GM23338 (cell line): ENCODE data around the gene RAB7B. TPM values are rescaled to one million over a fixed set of nuclear protein-coding genes. Genes with fewer than 3 reads are reported as not detected.

ENCODE experiments used
- ATAC-seq: fragments of 200-7000 bp; cut with Tn5 transposase; 3 replicates; pipeline ENCODE4 v1.9.1; 2020
- DNase-seq: peaks from one replicate; pipeline ENCODE4 v3.0.0-alpha.2; 2015; ENCODE audit warnings: low spot score
- H2AFZ ChIP-seq: fragments of 200-600 bp; sonication (generic); 2 replicates; pipeline ENCODE4 v1.8.0; 2016; ENCODE audit warnings: antibody characterized with exemption, mild to moderate bottlenecking, moderate library complexity
- H3F3A ChIP-seq: fragments of 200-600 bp; sonication (generic); replicated peaks from 2 replicates; pipeline ENCODE4 v1.8.0; 2017; ENCODE audit warnings: antibody characterized with exemption, mixed run types, low read depth
- H3K27ac ChIP-seq: fragments of 200-600 bp; sonication (generic); 2 replicates; pipeline ENCODE4 v1.6.1; 2016; ENCODE audit warnings: low read depth
- H3K27me3 ChIP-seq: fragments of 200-600 bp; sonication (generic); 2 replicates; pipeline ENCODE4 v1.8.0; 2016; ENCODE audit warnings: mild to moderate bottlenecking, mixed run types, moderate library complexity; ENCODE audit not compliant: insufficient read depth
- H3K36me3 ChIP-seq: fragments of 200-600 bp; sonication (generic); 2 replicates; pipeline ENCODE4 v1.8.0; 2016; ENCODE audit warnings: mild to moderate bottlenecking; ENCODE audit not compliant: insufficient read depth
- H3K4me1 ChIP-seq: fragments of 200-600 bp; sonication (generic); 2 replicates; pipeline ENCODE4 v1.8.0; 2016; ENCODE audit warnings: mild to moderate bottlenecking, moderate library complexity; ENCODE audit not compliant: insufficient read depth
- H3K4me2 ChIP-seq: fragments of 200-600 bp; sonication (generic); 2 replicates; pipeline ENCODE4 v1.7.1; 2017; ENCODE audit warnings: mixed run types
- H3K4me3 ChIP-seq: fragments of 200-600 bp; sonication (generic); 2 replicates; pipeline ENCODE4 v1.6.1; 2016; ENCODE audit warnings: mixed run types
- H3K79me2 ChIP-seq: fragments of 200-600 bp; sonication (generic); replicated peaks from 2 replicates; pipeline ENCODE4 v1.8.0; 2017; ENCODE audit warnings: mild to moderate bottlenecking; ENCODE audit not compliant: insufficient read depth
- H3K9me2 ChIP-seq: fragments of 200-600 bp; sonication (generic); 2 replicates; pipeline ENCODE4 v1.8.0; 2017; ENCODE audit not compliant: insufficient read depth
- H4K20me1 ChIP-seq: fragments of 200-600 bp; sonication (generic); replicated peaks from 2 replicates; pipeline ENCODE4 v1.8.0; 2017; ENCODE audit warnings: mild to moderate bottlenecking; ENCODE audit not compliant: insufficient read depth
- H3K27ac Mint-ChIP-seq: 2 replicates; pipeline ENCODE4 v1.8.0; 2020; ENCODE audit warnings: inconsistent platforms, mild to moderate bottlenecking, moderate library complexity, mixed read lengths
- H3K27me3 Mint-ChIP-seq: 3 replicates; pipeline ENCODE4 v1.8.0; 2022; ENCODE audit warnings: low read depth, mild to moderate bottlenecking, moderate library complexity, mixed read lengths, inconsistent platforms; ENCODE audit not compliant: insufficient read depth, poor library complexity
- H3K36me3 Mint-ChIP-seq: 3 replicates; pipeline ENCODE4 v1.8.0; 2021; ENCODE audit warnings: low read depth, mild to moderate bottlenecking, inconsistent platforms, moderate library complexity, mixed read lengths
- H3K4me1 Mint-ChIP-seq: 3 replicates; pipeline ENCODE4 v1.8.0; 2020; ENCODE audit warnings: mild to moderate bottlenecking, inconsistent platforms, mixed read lengths
- H3K4me3 Mint-ChIP-seq: 3 replicates; pipeline ENCODE4 v1.8.0; 2021; ENCODE audit warnings: moderate library complexity, mild to moderate bottlenecking, inconsistent platforms, mixed read lengths
- H3K9me3 Mint-ChIP-seq: 3 replicates; pipeline ENCODE4 v1.8.0; 2020; ENCODE audit warnings: moderate library complexity, mild to moderate bottlenecking, inconsistent platforms, mixed read lengths
- CREB1 ChIP-seq: fragments of 250-450 bp; sonication (Bioruptor Pico); IDR thresholded peaks from 2 replicates; pipeline ENCODE4 v1.5.0; 2020; ENCODE audit warnings: low read depth, mild to moderate bottlenecking, moderate library complexity
- EZH2 ChIP-seq: fragments of 200-600 bp; sonication (generic); IDR thresholded peaks from one replicate; pipeline ENCODE4 v1.8.0; 2017; ENCODE audit warnings: antibody characterized with exemption, mild to moderate bottlenecking, low read depth; ENCODE audit not compliant: unreplicated experiment
- EZH2phosphoT487 ChIP-seq: fragments of 200-600 bp; sonication (generic); IDR thresholded peaks from one replicate; pipeline ENCODE4 v1.8.1; 2018; ENCODE audit warnings: antibody characterized with exemption; ENCODE audit not compliant: unreplicated experiment
- JUNB ChIP-seq: IDR thresholded peaks from one replicate; pipeline ENCODE4 v1.6.1; 2016; ENCODE audit warnings: antibody characterized with exemption; ENCODE audit not compliant: unreplicated experiment
- NANOG ChIP-seq: IDR thresholded peaks from 2 replicates; pipeline ENCODE4 v1.6.1; 2016; ENCODE audit warnings: antibody characterized with exemption, borderline replicate concordance
- POLR2AphosphoS5 ChIP-seq: IDR thresholded peaks from 2 replicates; pipeline ENCODE4 v1.6.1; 2016; ENCODE audit warnings: antibody characterized with exemption, low read depth
- ZNF114 ChIP-seq: fragments of 250-450 bp; sonication (Bioruptor Pico); IDR thresholded peaks from 2 replicates; pipeline ENCODE4 v1.5.0; 2020; ENCODE audit warnings: mild to moderate bottlenecking, moderate library complexity
- polyA plus RNA-seq: library from polyadenylated mRNA; unstranded; fragments of >200 nt; fragmentation: Nextera tagmentation; extraction: Ambion mirVana; gene quantifications from 2 replicates; pipeline ENCODE4 v1.2.1, GENCODE V29; 2016
- total RNA-seq: library from RNA; depleted of rRNA; stranded (reverse); fragments of >200 nt; shearing (Covaris generic); gene quantifications from 2 replicates; pipeline ENCODE4 v1.2.3, GENCODE V29; 2014
- TF ChIP-seq, protein P1 (sequence below): fragments of 250-450 bp; sonication (Bioruptor Pico); IDR thresholded peaks from 2 replicates; pipeline ENCODE4 v1.5.0; 2020; ENCODE audit warnings: mild to moderate bottlenecking, moderate library complexity
- TF ChIP-seq, protein P2 (sequence below), 2 experiments: fragments of 200-600 bp in 1 of 2; sonication (generic) in 1 of 2; conservative IDR thresholded peaks; 2 replicates each; pipeline versions ENCODE4 v1.5.1 to v1.6.1; 2016 to 2017; ENCODE audit warnings: antibody characterized with exemption in 2 of 2, low read depth in 2 of 2, mild to moderate bottlenecking in 2 of 2, moderate library complexity in 1 of 2
- TF ChIP-seq, protein P3 (sequence below): IDR thresholded peaks from one replicate; pipeline ENCODE4 v1.6.1; 2018; ENCODE audit warnings: antibody characterized with exemption; ENCODE audit not compliant: unreplicated experiment
- TF ChIP-seq, protein P4 (sequence below): IDR thresholded peaks from 2 replicates; pipeline ENCODE4 v1.6.1; 2016; ENCODE audit warnings: antibody characterized with exemption

Gene RAB7B
- total and polyA plus RNA-seq, 2 experiments from 2014 or later: not detected

DNA sequence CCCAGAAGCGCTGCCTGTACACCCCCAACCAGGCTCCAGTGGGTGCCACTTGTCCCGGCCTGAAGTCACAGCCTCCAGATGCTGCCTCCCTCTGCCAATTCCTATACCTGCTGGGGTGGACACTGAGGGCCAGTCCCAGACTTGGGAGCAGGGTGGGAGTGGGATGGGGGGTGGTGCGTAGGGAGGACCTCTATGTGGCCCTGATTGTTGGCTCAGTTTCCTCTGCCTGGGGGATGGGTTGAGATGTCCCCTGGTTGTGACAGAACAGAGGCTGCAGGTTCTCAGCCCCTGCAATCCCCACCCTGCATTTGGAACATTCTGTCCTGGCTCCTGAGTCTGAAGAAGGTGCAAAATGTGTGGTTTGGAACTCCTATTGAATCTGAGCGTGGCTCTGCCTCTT, 27.2 kb downstream of the RAB7B start:
- no peak overlapping the region for H3K4me3 ChIP-seq
- no peaks in the 10 kb centered on the region for H3K27me3 ChIP-seq
- Mint-ChIP-seq H3K36me3 (no peaks in the 10 kb centered on the region; the same call in 2 of the 3 replicates), H3K4me1 (peaks cover 2% of the 10 kb centered on the region; the same call in 2 of the 3 replicates), H3K9me3 (peaks cover 7% of the 10 kb centered on the region; the same call in 2 of the 3 replicates), H3K27me3 (peaks cover 7% of the 10 kb centered on the region), H3K4me3 (no peak overlapping the region), H3K27ac (no peak overlapping the region)
- no peaks in the 10 kb centered on the region for H3K4me1 ChIP-seq
- H3K36me3 ChIP-seq: no peaks in the 10 kb centered on the region
- no peak for DNase-seq
- H3K27ac ChIP-seq: no peak overlapping the region
- H3K4me2 ChIP-seq: no peak overlapping the region
- TF ChIP-seq, protein P1, sequence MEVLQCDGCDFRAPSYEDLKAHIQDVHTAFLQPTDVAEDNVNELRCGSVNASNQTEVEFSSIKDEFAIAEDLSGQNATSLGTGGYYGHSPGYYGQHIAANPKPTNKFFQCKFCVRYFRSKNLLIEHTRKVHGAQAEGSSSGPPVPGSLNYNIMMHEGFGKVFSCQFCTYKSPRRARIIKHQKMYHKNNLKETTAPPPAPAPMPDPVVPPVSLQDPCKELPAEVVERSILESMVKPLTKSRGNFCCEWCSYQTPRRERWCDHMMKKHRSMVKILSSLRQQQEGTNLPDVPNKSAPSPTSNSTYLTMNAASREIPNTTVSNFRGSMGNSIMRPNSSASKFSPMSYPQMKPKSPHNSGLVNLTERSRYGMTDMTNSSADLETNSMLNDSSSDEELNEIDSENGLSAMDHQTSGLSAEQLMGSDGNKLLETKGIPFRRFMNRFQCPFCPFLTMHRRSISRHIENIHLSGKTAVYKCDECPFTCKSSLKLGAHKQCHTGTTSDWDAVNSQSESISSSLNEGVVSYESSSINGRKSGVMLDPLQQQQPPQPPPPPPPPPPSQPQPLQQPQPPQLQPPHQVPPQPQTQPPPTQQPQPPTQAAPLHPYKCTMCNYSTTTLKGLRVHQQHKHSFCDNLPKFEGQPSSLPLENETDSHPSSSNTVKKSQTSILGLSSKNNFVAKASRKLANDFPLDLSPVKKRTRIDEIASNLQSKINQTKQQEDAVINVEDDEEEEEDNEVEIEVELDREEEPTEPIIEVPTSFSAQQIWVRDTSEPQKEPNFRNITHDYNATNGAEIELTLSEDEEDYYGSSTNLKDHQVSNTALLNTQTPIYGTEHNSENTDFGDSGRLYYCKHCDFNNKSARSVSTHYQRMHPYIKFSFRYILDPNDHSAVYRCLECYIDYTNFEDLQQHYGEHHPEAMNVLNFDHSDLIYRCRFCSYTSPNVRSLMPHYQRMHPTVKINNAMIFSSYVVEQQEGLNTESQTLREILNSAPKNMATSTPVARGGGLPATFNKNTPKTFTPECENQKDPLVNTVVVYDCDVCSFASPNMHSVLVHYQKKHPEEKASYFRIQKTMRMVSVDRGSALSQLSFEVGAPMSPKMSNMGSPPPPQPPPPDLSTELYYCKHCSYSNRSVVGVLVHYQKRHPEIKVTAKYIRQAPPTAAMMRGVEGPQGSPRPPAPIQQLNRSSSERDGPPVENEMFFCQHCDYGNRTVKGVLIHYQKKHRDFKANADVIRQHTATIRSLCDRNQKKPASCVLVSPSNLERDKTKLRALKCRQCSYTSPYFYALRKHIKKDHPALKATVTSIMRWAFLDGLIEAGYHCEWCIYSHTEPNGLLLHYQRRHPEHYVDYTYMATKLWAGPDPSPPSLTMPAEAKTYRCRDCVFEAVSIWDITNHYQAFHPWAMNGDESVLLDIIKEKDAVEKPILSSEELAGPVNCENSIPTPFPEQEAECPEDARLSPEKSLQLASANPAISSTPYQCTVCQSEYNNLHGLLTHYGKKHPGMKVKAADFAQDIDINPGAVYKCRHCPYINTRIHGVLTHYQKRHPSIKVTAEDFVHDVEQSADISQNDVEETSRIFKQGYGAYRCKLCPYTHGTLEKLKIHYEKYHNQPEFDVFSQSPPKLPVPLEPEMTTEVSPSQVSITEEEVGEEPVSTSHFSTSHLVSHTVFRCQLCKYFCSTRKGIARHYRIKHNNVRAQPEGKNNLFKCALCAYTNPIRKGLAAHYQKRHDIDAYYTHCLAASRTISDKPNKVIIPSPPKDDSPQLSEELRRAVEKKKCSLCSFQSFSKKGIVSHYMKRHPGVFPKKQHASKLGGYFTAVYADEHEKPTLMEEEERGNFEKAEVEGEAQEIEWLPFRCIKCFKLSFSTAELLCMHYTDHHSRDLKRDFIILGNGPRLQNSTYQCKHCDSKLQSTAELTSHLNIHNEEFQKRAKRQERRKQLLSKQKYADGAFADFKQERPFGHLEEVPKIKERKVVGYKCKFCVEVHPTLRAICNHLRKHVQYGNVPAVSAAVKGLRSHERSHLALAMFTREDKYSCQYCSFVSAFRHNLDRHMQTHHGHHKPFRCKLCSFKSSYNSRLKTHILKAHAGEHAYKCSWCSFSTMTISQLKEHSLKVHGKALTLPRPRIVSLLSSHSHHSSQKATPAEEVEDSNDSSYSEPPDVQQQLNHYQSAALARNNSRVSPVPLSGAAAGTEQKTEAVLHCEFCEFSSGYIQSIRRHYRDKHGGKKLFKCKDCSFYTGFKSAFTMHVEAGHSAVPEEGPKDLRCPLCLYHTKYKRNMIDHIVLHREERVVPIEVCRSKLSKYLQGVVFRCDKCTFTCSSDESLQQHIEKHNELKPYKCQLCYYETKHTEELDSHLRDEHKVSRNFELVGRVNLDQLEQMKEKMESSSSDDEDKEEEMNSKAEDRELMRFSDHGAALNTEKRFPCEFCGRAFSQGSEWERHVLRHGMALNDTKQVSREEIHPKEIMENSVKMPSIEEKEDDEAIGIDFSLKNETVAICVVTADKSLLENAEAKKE: no peak
- TF ChIP-seq EZH2phosphoT487 (no peak), ZNF114 (CRISPR knock-in tag) (no peak), POLR2AphosphoS5 (no peak), NANOG (no peak), JUNB (no peak), EZH2 (no peak), CREB1 (CRISPR knock-in tag) (no peak)
- TF ChIP-seq, protein P2, sequence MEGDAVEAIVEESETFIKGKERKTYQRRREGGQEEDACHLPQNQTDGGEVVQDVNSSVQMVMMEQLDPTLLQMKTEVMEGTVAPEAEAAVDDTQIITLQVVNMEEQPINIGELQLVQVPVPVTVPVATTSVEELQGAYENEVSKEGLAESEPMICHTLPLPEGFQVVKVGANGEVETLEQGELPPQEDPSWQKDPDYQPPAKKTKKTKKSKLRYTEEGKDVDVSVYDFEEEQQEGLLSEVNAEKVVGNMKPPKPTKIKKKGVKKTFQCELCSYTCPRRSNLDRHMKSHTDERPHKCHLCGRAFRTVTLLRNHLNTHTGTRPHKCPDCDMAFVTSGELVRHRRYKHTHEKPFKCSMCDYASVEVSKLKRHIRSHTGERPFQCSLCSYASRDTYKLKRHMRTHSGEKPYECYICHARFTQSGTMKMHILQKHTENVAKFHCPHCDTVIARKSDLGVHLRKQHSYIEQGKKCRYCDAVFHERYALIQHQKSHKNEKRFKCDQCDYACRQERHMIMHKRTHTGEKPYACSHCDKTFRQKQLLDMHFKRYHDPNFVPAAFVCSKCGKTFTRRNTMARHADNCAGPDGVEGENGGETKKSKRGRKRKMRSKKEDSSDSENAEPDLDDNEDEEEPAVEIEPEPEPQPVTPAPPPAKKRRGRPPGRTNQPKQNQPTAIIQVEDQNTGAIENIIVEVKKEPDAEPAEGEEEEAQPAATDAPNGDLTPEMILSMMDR (conservative IDR thresholded peaks at IDR 0.05; ENCODE audit: low read depth in 2 of 2): no peak
- TF ChIP-seq, protein P3, sequence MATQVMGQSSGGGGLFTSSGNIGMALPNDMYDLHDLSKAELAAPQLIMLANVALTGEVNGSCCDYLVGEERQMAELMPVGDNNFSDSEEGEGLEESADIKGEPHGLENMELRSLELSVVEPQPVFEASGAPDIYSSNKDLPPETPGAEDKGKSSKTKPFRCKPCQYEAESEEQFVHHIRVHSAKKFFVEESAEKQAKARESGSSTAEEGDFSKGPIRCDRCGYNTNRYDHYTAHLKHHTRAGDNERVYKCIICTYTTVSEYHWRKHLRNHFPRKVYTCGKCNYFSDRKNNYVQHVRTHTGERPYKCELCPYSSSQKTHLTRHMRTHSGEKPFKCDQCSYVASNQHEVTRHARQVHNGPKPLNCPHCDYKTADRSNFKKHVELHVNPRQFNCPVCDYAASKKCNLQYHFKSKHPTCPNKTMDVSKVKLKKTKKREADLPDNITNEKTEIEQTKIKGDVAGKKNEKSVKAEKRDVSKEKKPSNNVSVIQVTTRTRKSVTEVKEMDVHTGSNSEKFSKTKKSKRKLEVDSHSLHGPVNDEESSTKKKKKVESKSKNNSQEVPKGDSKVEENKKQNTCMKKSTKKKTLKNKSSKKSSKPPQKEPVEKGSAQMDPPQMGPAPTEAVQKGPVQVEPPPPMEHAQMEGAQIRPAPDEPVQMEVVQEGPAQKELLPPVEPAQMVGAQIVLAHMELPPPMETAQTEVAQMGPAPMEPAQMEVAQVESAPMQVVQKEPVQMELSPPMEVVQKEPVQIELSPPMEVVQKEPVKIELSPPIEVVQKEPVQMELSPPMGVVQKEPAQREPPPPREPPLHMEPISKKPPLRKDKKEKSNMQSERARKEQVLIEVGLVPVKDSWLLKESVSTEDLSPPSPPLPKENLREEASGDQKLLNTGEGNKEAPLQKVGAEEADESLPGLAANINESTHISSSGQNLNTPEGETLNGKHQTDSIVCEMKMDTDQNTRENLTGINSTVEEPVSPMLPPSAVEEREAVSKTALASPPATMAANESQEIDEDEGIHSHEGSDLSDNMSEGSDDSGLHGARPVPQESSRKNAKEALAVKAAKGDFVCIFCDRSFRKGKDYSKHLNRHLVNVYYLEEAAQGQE: no peak
- TF ChIP-seq, protein P4, sequence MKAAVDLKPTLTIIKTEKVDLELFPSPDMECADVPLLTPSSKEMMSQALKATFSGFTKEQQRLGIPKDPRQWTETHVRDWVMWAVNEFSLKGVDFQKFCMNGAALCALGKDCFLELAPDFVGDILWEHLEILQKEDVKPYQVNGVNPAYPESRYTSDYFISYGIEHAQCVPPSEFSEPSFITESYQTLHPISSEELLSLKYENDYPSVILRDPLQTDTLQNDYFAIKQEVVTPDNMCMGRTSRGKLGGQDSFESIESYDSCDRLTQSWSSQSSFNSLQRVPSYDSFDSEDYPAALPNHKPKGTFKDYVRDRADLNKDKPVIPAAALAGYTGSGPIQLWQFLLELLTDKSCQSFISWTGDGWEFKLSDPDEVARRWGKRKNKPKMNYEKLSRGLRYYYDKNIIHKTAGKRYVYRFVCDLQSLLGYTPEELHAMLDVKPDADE: no peak
- H3F3A ChIP-seq: peaks cover 10% of the 10 kb centered on the region; the same call in 1 of the 2 replicates
- no peak overlapping the region for H2AFZ ChIP-seq
- no peak for ATAC-seq
- no peaks in the 10 kb centered on the region for H3K9me2 ChIP-seq
- H3K79me2 ChIP-seq: no peaks in the 10 kb centered on the region
- H4K20me1 ChIP-seq: no peaks in the 10 kb centered on the region
